Activated gamma-delta T cell (primary cell): ENCODE results near the gene PLD3.
"Not testable (repeated sequence)": the region's sequence is repeated elsewhere in the genome, so short reads cannot be mapped to it uniquely, and the experiment has no call there.

ENCODE experiments used
- DNase-seq: peaks from one replicate; lab custom pipeline; 2025; lab: John Stamatoyannopoulos, UW

The PLD3 gene

DNA sequence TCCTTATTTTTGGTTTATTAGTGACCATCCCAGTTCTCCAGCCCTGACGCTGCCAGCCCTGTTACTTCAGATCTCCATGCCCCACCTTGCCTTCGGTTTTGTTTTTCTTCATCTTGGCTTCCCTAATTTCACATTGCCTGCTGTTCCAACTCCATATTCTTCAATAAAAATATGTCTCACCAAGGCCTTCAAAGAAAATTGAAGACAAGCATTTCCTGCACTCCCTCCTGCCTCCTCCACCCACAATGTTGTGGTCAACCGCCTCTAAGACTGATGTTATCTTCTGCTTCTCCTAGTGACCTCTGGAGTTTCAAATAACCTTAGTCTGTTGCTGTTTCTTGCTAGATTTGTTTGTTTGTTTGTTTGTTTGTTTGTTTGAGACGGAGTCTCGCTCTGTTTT, 14.6 kb downstream of the PLD3 start:
- DNase-seq = no peak

DNA sequence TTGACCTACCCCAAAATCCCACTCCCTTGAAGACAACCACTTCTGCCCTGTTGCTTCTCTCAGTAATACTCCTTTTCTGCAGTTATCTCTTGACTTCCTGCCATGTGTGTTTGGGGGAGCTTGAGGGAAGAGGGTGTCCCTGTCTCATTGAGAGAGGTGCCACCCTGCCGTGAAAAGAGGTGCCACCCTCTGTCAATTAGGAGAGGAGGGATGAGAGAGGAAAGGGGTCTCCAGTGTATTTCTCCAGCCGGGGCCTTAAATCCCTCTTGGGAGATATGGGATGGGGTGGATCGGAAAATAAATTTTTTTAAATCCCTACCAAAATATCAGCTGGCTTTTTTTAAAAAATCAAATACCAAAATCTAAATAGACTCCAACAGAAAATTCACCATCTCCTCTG, 16.5 kb downstream of the PLD3 start:
- DNase-seq = no peak

DNA sequence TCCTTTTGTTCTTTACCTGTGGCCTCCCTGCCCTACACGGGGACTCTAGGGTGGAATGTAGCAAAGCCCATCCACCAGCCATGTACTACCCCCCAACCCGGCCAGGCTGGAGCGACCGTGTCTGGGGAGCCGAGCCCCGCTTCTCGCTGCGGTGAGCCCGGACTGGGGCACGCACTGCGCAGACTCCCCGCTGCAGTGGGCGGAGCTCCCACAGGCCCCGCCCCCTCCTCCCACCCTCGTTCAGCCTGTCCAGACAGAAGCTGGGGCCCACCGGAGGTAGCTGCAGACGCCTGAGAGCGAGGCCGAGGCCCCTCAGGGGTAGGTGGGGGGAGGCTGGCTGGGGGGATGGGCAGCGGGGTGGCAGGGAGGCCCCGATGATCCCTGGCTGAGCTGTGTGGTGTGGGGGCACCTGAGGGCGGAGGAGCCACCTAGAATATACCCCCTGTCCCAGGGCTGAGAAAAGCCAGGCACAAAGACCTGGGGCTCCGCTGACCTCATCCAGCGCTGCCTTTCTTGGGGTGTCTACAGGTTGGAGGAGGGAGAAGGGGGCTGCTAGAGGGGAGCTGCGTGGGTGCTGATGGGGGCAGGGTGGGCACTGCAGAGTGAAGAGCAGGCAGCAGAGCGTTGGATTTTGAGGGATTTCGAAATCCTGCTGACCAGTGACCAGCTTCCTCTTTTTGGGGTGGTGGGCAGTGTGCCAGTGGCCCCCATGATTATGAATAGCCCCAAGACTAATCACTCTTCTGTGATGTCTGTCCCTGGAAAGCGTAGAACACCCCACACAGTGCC, 17.3 kb downstream of the PLD3 start:
- no peak for DNase-seq

DNA sequence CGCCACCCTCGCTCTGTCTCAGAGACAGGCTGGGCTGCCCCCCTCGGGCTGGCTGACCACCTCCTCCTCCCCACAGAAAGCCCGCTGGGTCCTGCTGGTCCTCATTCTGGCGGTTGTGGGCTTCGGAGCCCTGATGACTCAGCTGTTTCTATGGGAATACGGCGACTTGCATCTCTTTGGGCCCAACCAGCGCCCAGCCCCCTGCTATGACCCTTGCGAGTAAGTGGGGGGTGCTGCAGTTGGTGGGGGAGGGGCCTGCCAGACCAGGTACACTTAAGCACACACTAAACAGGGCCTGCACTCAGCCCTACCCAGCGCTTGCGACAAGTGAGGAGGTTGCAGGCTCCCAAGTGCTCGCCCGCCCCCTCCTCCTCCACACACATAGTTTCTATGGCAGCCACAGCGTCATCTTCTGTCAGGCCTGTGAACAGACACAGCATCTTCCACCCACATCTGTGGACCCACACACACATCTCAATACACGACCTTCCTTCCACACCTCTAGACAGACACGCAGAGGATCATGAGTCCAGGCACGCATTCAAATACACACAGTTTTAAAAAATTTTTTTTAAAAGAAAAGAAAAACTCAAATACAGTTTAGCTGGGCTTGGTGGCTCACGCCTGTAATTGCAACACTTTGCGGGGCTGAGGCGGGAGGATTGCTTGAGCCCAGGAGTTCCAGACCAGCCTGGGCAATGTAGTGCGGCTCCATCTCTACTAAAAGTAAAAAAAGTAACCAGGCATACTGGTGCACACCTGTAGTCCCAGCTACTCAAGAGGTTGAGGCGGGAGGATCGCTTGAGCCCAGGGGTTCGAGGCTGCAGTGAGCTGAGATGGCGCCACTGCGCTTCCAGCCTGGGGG, 18.4 kb downstream of the PLD3 start:
- no peak for DNase-seq

DNA sequence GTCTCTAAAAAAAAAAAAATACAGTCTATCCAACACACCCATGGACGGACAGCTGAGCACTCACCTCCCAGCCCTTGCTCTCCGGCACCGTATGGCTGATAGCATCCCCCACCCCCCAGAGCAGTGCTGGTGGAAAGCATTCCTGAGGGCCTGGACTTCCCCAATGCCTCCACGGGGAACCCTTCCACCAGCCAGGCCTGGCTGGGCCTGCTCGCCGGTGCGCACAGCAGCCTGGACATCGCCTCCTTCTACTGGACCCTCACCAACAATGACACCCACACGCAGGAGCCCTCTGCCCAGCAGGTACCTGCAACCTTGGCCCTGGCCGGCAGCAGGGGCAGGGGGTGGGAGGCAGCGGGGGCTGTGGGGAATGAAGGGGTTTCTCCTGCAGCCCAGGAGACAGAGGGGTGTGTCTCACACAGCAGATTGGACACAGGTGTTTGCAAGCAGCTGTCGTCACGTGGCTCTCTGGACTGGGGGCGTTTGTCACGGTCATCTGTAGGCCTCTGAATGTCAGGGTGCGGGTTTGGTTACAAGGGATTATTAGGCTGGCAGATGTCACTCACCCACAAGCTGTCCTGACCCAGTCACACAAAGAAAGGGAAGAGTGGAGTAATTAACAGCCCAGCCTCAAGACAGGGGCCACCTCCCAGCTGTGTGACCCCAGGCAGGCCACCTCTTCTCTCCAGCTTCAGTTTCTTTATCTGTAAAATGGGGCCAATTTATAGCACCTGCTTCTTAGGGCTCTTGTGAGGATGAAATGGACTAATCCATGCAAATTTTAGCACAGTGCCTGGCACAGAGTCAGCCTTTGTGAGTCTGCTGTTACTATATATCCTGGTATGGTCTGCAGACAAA, 19.3 kb downstream of the PLD3 start:
- no peak for DNase-seq

DNA sequence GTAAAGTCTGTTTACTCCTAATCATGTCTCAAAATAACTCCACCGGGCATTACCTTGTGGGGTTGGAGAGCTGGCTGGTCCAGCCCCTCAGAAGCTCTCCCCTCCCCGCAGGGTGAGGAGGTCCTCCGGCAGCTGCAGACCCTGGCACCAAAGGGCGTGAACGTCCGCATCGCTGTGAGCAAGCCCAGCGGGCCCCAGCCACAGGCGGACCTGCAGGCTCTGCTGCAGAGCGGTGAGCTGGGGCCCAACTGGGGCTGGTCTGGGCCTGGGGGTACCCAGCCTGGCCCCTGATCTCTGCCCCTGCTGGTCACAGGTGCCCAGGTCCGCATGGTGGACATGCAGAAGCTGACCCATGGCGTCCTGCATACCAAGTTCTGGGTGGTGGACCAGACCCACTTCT, 21.3 kb downstream of the PLD3 start:
- no peak for DNase-seq

DNA sequence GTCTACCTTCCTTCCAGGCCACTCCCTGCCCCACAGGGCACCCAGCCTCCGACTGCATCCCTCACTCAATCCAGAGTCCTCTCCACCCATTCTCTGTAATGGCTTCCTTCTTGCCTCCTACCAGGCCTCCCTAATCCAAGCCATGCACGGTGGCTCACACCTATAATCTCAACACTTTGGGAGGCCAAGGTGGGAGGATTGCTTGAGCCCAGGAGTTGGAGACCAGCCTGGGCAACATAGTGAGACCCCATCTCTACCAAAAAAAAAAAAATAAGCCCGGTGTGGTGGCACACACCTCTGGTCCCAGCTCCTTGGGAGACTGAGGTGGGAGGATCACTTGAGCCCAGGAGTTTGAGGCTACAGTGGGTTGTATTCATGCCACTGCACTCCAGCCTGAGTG, 21.8 kb downstream of the PLD3 start:
- not testable (repeated sequence) for DNase-seq

DNA sequence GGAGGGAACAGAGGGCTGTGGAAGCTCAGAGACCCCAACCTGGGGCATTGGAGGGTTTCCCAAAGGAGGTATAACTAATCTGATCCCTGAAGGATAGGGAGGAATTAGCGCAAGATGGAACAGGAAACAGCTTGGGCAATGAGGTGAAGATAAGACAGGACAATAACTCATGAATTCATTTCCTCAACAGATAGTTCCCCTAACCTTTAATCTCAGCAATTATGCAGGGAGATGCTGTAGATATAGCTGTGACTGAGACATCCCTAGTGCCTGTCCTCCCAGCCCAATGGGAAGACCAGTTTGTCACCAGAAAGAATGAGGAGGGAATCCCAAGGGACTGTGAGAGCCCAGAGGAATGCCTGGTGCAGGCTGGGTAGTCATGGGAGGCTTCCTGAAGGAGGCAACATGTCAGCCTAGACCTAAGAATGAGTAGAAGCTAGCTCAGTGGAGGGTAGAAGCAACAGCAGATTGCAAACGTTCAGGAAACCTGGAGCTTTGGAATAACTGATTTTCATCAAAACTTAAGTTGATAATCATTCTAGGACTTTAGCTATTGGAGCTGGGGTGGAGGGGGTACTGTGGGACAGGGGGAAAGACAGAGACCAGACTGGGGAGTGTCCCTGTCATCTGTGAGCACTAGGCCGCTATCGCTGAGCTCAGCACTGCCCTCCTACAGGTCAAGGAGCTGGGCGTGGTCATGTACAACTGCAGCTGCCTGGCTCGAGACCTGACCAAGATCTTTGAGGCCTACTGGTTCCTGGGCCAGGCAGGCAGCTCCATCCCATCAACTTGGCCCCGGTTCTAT, 22.7 kb downstream of the PLD3 start:
- DNase-seq = no peak

DNA sequence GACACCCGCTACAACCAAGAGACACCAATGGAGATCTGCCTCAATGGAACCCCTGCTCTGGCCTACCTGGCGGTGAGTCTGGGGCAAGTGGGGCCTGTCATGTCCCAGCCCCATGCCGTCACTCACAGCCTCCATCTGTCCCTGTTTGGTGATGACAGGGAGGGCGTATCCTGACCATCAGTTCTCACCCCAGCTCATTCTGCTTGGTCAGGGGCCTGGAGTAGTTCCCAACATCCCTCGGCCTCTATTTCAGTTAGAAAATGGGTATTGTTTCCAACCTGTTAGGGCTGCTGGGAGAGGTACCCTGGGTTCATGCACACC, 23.3 kb downstream of the PLD3 start:
- no peak for DNase-seq

DNA sequence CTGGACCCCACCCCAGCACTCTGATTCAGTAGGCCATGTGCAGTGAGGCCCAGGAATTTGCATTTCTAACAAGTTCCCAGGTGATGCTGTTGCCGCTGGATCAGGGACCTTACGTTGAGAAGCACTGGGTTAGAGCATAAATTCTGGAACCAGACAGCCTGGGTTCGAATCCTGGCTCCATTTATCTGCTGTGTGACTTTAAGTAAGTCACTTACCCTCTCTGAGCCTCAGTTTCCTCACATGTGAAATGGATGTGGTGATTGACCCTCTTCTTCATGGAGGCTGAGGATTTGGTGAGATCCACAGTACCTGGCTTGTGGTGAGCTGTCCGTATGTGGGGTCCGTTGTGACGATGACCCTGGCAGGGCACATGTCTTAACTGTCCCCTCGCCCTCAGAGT, 25.6 kb downstream of the PLD3 start:
- DNase-seq = no peak

DNA sequence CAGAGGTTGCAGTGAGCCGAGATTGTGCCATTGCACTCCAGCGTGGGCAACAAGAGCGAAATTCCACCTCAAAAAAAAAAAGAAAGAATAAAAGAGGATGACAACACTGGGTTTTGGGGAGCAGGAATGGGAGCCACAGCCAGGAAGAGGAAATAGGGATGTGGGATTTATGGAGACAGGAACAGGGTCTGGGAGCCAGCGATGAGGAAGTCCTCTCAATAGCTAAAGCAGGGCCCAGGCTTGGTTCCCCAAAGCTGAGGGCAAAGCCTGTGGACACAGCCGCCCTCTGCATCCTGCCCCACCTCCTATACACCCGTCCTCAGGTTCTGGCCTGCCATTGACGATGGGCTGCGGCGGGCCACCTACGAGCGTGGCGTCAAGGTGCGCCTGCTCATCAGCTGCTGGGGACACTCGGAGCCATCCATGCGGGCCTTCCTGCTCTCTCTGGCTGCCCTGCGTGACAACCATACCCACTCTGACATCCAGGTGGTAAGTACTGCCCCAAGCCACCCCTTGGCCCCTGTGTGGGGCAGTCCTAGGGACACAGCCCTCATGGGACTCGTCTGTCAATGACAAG, 27.9 kb downstream of the PLD3 start:
- no peak for DNase-seq

DNA sequence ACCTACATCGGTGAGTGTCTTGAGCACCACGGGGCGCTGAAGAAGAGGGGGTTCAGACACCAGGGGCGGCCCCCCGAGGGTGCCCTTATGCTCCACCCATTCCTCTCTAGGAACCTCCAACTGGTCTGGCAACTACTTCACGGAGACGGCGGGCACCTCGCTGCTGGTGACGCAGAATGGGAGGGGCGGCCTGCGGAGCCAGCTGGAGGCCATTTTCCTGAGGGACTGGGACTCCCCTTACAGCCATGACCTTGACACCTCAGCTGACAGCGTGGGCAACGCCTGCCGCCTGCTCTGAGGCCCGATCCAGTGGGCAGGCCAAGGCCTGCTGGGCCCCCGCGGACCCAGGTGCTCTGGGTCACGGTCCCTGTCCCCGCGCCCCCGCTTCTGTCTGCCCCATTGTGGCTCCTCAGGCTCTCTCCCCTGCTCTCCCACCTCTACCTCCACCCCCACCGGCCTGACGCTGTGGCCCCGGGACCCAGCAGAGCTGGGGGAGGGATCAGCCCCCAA, 29.4 kb downstream of the PLD3 start:
- no peak for DNase-seq

DNA sequence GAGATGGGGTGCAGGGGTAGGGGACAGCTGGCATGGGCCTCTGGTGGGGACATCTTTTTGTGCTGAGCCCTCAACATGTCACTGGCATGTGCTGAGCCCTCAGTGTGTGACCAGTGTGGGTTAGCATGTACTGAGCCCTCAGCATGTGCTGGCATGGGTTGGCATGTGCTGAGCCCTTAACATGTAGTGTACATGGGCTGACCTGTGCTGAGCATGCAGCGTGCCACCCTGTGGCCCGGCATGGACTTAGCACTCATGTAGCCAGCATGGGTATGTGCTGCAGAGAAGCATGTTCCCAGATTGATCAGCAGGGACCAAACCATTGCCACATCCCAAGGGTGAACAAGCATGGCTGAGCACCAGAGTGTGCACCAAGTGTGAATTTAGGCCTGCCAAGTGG, 30.0 kb downstream of the PLD3 start:
- no peak for DNase-seq

DNA sequence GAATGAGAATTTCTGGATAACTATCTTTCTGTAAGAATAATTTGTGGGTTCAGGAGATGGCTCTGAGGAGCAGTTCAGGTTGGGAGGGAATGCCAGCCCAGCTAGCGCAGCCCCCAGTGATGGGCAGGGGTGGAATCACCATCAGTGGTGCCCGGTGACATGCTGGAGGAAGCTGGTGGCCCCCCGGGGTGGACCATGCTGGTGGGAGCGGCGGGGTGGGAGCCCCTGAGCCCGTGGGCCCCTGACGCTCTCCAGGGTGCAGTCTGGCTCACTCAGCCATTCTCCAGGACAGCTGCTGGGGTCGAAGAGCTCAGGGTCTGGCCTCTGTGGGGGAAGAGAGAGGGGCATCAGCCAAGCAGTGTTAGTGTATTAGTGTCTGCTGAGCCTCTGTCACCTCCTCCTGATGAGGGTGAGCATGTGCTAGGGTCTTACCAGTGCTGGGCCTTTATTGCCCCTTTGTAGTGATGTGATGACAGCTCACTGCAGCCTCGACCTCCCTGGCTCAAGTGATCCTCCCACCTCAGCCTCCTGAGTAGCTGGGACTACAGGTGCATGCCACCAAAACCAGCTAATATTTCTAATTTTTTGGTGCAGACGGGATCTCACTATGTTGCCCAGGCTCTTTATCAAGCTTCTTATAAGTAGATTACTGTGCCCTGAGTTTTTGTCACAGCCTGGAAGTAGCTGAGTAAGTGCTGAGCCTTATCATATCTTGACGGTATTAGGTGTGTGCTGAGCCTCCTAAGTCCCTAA, 31.1 kb downstream of the PLD3 start:
- no peak for DNase-seq

DNA sequence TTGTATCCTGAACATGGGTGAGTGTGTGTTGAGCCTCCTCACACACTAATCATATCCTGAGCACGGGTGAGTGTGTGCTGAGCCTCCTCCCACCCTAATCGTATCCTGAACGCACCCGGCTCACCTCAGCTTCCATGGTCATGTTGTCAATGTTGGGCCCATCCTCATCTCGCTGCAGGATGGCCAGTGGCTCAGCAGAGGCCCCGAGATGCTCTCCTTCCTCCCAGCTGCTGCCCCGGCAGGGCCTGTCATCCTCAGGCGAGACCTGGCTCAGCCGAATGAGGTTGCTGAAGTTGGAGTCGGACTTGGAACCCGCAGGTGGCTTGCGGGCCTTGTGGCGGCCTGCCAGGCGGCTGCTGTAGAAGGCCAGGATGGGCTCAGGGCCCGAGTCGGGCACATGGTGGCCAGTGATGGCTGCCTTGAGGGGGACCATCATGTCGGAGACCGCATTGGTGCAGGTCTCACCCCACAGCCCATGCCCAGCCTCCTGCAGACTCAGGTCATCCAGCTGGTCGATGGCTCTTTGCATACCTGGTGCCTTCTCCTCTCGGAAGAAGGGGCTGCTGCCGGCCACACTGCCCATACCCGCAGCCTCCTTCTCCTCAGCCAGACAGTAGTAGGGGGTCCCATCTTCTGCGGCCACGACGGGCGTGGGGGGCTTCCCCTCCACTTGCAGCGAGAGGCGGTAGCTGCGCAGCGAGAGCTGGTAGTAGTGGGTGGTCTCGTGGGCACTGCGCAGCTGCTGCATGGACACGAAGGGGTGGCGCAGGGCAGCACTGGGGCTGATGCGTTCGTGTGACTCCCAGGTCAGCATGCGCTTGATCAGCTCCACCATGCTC, 31.9 kb downstream of the PLD3 start:
- no peak for DNase-seq

DNA sequence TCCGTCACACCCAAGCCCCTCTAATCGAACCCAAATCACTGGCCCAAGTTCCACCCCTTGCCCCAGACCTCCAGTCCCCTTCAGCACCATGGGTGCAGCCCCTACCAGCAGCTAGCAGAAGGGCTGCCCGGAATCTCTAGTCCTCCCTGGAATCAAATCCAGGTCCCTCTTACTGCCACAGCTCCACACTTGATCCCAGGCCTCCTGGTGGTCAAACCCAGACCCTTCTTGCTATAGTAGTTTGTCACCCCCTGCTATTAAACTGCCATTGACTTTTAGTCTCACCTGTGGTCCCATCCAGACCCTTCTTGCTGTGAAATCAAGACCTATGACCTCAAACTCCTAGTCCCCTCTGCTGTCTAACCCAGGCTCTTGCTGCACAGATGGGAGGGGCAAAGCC, 32.8 kb downstream of the PLD3 start:
- DNase-seq = no peak

DNA sequence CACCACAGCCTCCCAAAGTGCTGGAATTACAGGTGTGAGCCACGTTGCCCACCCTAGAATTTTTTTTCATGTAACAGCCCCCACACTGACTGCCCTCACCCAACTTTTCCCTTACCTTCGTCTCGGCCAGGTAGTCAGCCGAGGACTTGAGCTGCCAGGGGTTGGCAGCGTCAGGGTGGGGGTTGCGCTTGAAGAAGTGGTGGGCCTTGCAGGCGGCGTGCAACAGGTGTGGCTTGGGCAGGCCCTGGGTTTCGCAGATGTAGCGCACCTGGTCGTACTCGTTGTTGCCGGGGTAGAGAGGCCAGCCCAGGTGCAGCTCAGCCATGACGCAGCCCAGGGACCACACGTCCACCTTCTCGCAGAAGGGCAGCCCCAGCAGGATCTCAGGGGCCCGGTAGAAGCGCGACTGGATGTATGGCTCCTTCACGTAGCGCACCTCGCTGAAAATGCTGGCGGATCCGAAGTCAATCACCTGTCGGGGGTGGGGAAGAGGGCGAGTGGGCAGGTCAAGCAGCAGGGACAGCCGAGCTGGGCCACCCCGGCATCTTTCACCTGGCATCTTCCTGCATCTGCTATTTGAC, 35.3 kb downstream of the PLD3 start:
- no peak for DNase-seq

DNA sequence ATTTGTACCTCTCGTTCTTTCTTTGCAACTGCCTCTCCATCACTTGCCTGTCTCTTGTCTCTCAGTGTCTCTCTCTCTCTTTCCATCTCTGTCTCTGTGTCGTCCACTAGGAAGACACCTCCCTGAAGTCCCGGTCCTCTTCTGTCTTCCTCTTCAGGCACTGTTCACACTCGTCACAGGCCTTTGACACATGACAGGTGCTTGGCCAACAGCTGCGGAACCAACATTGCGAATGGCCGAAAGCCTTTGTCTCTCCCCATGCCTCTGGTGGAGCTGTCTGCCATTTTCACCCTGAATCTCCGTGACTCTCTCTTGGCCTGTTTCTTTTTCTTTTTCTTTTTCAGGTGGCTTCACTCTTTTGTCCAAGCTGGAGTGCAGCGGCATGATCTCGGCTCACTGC, 38.7 kb downstream of the PLD3 start:
- no peak for DNase-seq

DNA sequence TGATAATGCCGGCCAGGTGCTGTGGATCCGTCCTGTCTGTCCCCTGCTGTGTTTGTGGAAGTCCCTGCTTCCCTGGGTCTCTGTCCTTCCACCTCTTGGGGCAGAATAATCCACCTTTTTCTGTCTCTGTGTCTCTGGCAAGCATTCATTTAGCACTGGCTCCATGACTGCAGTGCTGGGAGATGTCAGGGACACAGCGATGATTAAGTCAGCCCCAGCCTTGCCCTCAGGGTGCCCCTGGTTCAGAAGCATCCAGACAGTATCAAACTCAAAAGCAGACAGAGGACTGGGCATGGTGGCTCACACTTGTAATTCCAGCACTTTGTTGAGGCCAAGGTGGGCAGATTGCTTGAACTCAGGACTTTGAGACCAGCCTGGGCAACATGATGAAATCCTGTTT, 40.0 kb downstream of the PLD3 start:
- DNase-seq = no peak
